ENCODE measurements around the gene PHF21B. TPM values are rescaled to one million over a fixed set of nuclear protein-coding genes. Genes with fewer than 3 reads are reported as not detected.

The PHF21B gene
- total and polyA plus RNA-seq, 2 of the 8 experiments (the other 6 are each of a cell fraction or from before 2014, with no cell fraction given): 19.3 to 68.1 TPM

DNA sequence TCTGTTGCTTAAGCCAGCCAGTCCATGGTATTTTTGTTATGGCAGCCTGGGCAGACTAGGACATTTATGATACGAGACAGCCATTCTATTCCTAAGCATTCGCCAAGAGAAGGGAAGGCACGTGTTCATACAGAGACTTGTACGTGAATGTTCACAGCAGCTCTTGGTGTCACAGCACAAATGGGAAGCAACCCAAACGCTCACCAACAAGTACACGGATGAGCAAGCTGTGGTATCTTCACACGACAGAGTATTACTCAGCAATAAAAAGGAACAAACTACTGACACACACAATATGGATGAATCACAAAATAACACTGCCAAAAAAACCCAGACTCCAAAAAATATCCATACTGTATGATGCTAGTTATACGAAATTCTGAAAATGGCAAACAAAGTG is 85.1 kb downstream of the PHF21B start:
- peaks cover 0 to under 1% (median 0%) of the 10 kb centered on the region in 4 experiments; a peak in 2 of 8 replicates for H3K36me3 ChIP-seq (ENCODE audit: control insufficient read depth in 2 of 4, insufficient read depth in 4 of 4, low read length in 3 of 4)
- no peaks in the 10 kb centered on the region for H3K27me3 ChIP-seq (replicated peaks in 1 of 4; ENCODE audit: control insufficient read depth in 3 of 4, extremely low read depth in 1 of 4, insufficient read depth in 3 of 4, low read length in 3 of 4)
- no peak overlapping the region for H3K4ac ChIP-seq (replicated peaks; ENCODE audit: insufficient read length, low read depth, low read length)
- no peak overlapping the region for H2AFZ ChIP-seq (ENCODE audit: low read length)
- no peak overlapping the region for H2BK15ac ChIP-seq (ENCODE audit: low read length)
- ChIA-PET POLR2A (ENCODE audit: partially characterized antibody) (no interaction called here), CTCF (ENCODE audit: partially characterized antibody) (interaction anchor here (1.0 to 1.6 kb wide), 3 partner anchors 10 to 104 kb away, joined by 3 to 5 read pairs (median 3); no protein-coding TSS in a partner anchor)
- H2BK120ac ChIP-seq (replicated peaks; ENCODE audit: low read depth, low read length): no peak overlapping the region
- H3K79me1 ChIP-seq (ENCODE audit: low read depth, low read length): peaks cover 7% of the 10 kb centered on the region; the same call in 1 of the 2 replicates
- H4K91ac ChIP-seq (replicated peaks; ENCODE audit: insufficient read length, low read length): no peak overlapping the region
- H3K4me2 ChIP-seq (ENCODE audit: insufficient read depth in 1 of 2, low read depth in 2 of 2, low read length in 2 of 2): no peak overlapping the region
- no peak overlapping the region for H2BK5ac ChIP-seq (ENCODE audit: low read depth, low read length)
- H3K9me3 ChIP-seq (ENCODE audit: insufficient read depth in 2 of 2, low read depth in 1 of 2, low read length in 1 of 2): no peaks in the 10 kb centered on the region
- no peak overlapping the region for H3K9ac ChIP-seq (replicated peaks in 1 of 4; ENCODE audit: extremely low read depth in 1 of 4, low read depth in 3 of 4, low read length in 3 of 4)
- WGBS, 2 experiments (ENCODE audit: extremely low coverage in 1 of 2, insufficient coverage in 1 of 2, insufficient read length in 1 of 2, insufficient replicate concordance in 2 of 2, low coverage in 1 of 2, low lambda C conversion rate in 2 of 2, missing lambda C conversion rate in 1 of 2): 85% methylated on average over 8 of the region's 8 CpGs; no CpG with 5 or more reads in 1 of the 2 experiments
- H3K27ac ChIP-seq (ENCODE audit: low read depth, low read length): no peak overlapping the region
- no peak overlapping the region for H3K56ac ChIP-seq (replicated peaks; ENCODE audit: insufficient read length, low read depth, low read length)
- H3K18ac ChIP-seq (ENCODE audit: extremely low read depth, low read length): no peak overlapping the region
- H2BK12ac ChIP-seq (ENCODE audit: low read depth, low read length): no peak overlapping the region
- H3K79me2 ChIP-seq (ENCODE audit: control insufficient read depth in 1 of 2, insufficient read depth in 2 of 2, low read length in 2 of 2): peaks cover 0 to 9% of the 10 kb centered on the region in 2 experiments; a peak in 2 of 4 replicates
- H3K23ac ChIP-seq (ENCODE audit: insufficient read length): no peak overlapping the region
- no peak overlapping the region for H3K4me3 ChIP-seq (ENCODE audit: extremely low read depth in 1 of 4, insufficient read depth in 2 of 4, low read depth in 3 of 4, low read length in 4 of 4)
- H2AK5ac ChIP-seq (ENCODE audit: low read depth, low read length): no peak overlapping the region
- H4K5ac ChIP-seq (ENCODE audit: insufficient read length, low read depth, low read length): no peak overlapping the region
- H4K20me1 ChIP-seq (replicated peaks in 1 of 2; ENCODE audit: control insufficient read depth in 1 of 2, insufficient read depth in 2 of 2, low read length in 2 of 2): peaks cover 6 to 13% of the 10 kb centered on the region in 2 experiments
- H3K23me2 ChIP-seq (ENCODE audit: low read depth, low read length): no peaks in the 10 kb centered on the region
- FAIRE-seq (no peak), DNase-seq (ENCODE audit: low read depth in 1 of 2, low spot score in 2 of 2) (no peak)
- H3K14ac ChIP-seq (ENCODE audit: insufficient read length): no peak overlapping the region
- H3K4me1 ChIP-seq (replicated peaks in 1 of 4; ENCODE audit: control insufficient read depth in 3 of 4, insufficient read depth in 4 of 4, low read length in 3 of 4): no peaks in the 10 kb centered on the region; a peak in 1 of 7 replicates
- H2BK20ac ChIP-seq (ENCODE audit: low read length): no peak overlapping the region
- no peak overlapping the region for H4K8ac ChIP-seq (ENCODE audit: extremely low read depth, insufficient read depth, low read length)
- TF ChIP-seq SUZ12 (IDR thresholded peaks at IDR 0.05; ENCODE audit: low read length) (no peak), FOSL1 (IDR thresholded peaks at IDR 0.05; ENCODE audit: insufficient read depth, low read depth, low read length) (no peak), PHF8 (conservative IDR thresholded peaks at IDR 0.05; ENCODE audit: low read depth, low read length) (no peak), HDAC6 (IDR thresholded peaks at IDR 0.05; ENCODE audit: low read depth, low read length) (no peak), SIN3A (conservative IDR thresholded peaks at IDR 0.05 in 1 of 2, IDR thresholded peaks at IDR 0.05 in 1 of 2; ENCODE audit: low read depth in 1 of 2, low read length in 2 of 2) (no peak), TAF7 (optimal IDR thresholded peaks at IDR 0.05; ENCODE audit: borderline replicate concordance, low read depth, low read length) (no peak), SIRT6 (IDR thresholded peaks at IDR 0.05; ENCODE audit: low read length) (no peak), HDAC2 (IDR thresholded peaks at IDR 0.05; ENCODE audit: borderline replicate concordance in 1 of 2, low read depth in 2 of 2, low read length in 2 of 2) (no peak), KDM1A (IDR thresholded peaks at IDR 0.05; ENCODE audit: borderline replicate concordance, low read length) (no peak), CTBP2 (IDR thresholded peaks at IDR 0.05; ENCODE audit: borderline replicate concordance, insufficient read depth, insufficient read length, low read length) (no peak), RBBP5 (IDR thresholded peaks at IDR 0.05; ENCODE audit: borderline replicate concordance, low read depth, low read length) (no peak), TAF1 (IDR thresholded peaks at IDR 0.05; ENCODE audit: low read depth, low read length) (no peak), SP1 (IDR thresholded peaks at IDR 0.05; ENCODE audit: low read depth, low read length) (no peak)

All from H1 (cell line).